HK-2 (cell line): Measurements from ENCODE around the gene NDUFA11.
A peak's percentile ranks its signal among the peaks of the same experiment; 100 is the strongest.

Source experiments
- DNase-seq: peaks from one replicate; pipeline ENCODE4 v3.0.0-alpha.2; 2018; ENCODE audit not compliant: unreplicated experiment

The NDUFA11 gene

GRCh38 chr19:5932609-5933262, 29.1 kb upstream of the NDUFA11 start:
- no peak for DNase-seq

- DNase-seq: no peak
Measured at GRCh38 chr19:5932146-5932545, 28.6 kb upstream of the NDUFA11 start.

- DNase-seq: no peak
Measured at GRCh38 chr19:5931251-5931650, 27.7 kb upstream of the NDUFA11 start.

DNA sequence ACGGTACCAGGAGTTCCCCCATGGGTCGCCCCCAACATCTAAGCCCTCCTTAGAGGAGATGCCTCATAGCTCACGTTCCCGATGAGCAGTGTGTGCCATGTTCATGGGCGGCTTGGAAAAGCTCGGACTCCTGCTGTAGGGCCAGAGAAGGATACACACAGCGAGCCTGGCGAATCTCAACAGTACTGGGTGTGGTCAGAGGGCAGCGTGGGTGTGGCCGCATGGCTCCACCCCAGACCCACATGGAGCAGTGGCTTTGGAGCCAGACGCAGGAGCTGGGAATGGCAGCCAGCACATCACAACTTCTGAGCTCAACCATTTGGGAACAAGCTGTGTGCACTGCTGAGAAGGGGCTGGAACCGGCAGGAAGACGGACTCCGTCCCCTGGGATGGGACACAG, 26.0 kb upstream of the NDUFA11 start:
- no peak for DNase-seq

- no peak for DNase-seq
Measured at GRCh38 chr19:5929179-5929578, 25.6 kb upstream of the NDUFA11 start.

DNA sequence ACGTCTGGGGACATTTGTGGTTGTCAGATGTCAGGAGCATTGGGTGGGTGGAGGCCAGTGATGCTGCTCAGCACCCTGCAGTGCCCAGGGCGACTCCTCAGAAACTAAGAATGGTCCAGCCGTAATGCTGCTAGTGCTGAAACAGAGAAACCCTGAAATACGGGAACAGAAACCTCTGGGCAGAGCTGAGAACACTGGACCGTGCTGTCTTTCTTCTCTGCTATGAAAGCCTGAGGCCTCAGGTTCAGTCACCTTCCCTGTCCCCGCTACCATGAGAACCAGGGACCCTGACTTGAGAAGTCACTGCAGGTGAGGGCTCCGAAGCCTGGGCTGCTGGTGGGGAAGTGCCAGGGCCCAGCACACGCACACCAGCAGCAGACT, 23.8 kb upstream of the NDUFA11 start:
- no peak for DNase-seq

DNA sequence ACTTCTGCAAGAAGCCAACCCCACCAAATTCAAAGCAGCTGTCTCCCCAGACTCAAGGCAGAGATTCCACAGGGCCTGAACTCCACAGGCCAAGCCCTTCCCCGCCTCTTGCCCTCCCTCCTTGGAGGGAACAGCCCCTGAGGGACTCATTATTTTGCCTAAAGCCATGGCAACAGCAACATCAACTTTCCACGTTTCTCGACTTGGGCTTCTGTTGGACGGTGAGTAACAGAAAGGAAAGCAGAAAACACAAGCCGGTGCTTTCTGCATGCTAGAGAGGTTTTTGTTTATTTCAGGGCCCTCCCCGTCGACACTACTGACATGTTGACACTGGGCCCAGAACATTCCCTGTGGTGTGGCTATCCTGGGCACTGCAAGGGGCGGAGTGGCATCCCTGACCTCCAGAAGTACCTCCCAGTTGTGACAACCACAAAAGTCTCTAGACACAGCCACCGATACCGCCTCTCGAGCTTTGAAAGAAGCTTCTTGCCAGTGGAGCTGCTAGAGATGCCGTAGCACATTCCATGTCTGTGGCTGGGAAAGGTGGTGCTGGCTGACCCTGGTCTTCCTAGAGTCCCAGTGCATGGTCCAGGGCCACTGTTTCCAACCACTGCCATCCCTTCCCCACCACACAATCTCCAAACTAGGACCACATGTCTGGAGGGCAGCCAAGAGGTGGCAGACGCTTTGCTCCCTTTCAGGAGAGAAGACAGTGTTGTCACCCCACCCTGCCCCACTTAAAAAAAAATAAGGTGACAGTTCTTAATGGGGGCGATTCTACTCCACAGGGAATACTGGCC, 23.3 kb upstream of the NDUFA11 start:
- no peak for DNase-seq

DNA sequence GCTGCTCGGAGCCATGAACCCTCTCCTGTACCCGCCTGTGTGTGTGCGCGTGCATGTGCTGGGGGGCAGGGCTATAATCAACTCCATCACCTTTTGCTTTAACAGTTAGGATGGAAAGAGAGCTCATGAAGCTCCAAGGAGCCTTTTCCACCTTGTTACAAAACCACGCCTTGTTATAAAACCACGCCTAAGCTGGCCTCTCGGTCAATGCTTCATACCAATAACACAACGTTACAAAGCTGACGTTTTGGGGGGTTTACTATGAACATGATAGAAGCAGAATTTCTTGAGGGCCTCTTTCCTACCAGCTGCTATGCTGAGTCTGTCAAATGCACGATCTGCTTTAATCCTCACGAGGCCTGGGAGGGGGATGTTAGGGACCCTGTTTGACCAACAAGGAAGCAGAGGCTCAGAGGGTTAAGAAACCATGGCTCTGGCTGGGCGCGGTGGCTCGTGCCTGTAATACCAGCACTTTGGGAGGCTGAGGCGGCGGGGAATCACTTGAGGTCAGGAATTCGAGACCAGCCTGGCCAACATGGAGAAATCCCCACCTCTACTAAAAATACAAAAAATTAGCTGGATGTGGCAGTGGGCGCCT, 22.3 kb upstream of the NDUFA11 start:
- no peak for DNase-seq

- DNase-seq: no peak
Measured at GRCh38 chr19:5923356-5923755, 19.8 kb upstream of the NDUFA11 start.

DNA sequence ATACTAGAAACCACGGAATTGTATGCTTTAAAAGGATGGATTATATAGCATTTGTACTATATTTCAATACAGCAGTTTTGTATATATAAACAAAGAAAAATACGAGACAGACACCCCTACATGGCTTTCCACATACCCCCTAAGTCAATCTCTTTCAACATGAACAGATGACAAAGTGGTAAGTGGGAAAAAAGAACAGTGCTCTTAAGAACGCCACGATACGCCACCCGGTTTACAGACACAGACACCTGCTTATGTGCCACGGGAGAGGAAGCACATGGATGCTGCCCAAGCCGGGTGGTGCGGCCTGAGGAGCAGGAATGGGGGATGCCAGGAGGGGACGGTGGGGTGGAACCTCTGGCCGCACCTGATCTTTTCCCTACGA, 18.6 kb upstream of the NDUFA11 start:
- DNase-seq: no peak

DNA sequence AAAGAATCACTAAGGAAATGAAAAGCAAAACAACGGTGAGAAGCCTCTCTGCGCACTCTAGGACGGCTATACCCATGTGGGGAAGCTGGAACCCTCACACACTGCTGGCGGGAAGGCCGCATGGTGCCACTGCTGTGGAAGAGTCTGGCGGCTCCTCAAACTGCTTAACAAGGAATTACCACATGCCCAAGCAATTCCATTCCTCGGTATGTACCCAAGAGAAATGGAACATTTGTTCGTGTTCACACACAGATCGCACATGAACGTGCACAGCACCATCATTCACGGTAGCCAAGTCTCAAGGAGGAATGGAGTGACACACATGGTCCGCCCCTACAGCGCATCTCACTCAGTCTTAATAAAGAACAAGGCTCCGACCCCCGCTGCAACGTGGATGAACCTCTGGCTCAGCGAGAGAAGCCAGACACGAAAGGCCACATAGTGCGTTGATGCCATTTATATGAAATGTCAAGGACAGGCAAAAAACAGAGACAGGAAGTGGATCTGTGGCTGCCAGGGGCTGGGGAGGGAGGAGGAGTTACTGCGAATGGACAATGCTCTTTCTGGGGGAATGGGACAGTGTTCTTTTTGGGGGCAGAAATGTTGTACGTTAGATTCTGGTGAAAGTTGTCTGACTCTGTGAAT, 18.0 kb upstream of the NDUFA11 start:
- no peak for DNase-seq

DNA sequence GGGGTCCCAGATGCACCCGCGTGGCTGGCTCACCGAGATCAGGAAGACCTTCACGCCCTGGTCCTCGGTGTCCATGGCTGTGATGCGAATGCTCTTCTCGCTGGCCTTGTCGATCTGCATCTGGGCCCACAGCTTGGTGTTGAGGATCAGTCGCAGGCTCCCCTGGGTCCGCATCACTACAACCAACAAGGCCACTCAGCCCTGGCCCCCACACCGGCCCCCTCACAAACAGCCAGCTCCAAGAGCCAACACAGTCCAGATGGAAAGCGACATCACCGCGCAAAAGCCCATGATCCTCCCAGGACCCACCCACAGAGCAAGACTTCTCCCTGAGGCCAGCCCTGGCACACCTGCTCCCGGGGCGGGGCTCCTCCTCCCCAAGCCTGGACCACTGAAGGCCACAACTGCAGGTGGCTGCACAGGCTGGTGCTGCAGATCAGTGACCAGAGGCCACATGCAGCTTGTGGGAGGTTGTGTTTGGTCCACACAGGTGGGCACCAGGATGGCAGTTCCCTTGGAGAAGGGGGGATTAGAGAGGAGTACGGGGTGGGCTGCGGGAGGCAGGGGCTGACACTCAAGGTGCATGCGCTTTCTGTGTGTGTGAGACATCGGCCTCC, 15.0 kb upstream of the NDUFA11 start:
- no peak for DNase-seq

GRCh38 chr19:5917431-5918107, 14.0 kb upstream of the NDUFA11 start:
- DNase-seq: no peak

DNA sequence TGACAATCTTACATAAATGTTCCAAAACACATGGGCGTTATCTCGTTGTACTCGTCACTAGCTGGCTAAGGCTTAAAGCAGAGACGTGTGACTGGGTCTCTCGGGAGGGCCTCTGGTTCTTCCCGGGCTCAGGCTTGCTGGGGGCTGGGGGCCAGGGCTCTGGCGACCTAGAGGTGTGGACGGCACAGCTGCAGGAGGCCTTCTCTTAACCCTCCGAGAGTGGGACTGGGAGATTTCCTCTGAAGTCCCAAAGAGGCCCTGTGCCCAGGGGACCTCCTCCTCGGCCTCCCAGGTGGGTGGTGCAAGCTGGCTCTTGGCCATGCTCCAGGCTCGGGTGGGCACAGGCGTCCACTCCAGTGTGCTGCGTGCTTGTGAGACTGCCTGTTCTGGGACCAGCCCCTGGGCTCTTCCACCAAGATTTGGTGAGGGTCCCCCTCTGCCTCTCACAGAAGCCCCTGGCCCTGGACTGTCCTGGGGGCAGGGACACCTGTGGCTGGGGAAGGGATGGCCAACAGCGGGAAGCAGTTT, 12.7 kb upstream of the NDUFA11 start:
- no peak for DNase-seq

DNA sequence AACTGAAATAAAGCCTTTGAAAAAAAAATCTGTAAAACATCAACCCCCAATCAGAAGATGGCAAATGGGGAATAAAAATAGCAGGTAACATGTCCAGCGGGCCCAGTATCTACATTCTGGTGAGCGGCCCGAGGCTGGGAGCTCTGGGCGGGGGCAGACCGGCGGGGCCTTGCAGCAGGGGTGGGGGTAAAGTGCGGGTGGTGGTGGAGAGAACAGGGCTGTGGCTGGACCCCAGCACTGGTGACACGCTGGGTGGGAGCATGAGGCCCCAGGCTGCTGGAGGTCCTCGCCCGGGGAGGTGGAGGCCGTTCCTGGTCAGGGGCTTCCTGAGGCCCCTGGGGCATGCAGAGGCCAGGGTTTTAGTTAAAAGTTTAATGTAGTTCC, 12.2 kb upstream of the NDUFA11 start:
- no peak for DNase-seq

GRCh38 chr19:5914946-5915781, 11.6 kb upstream of the NDUFA11 start:
- DNase-seq: no peak

- DNase-seq: no peak
Measured at GRCh38 chr19:5914358-5914774, 10.8 kb upstream of the NDUFA11 start.

- DNase-seq: peak; percentile 76
Measured at GRCh38 chr19:5913739-5914357, 10.3 kb upstream of the NDUFA11 start, which contains the start of gene CAPS. Gene CAPS, plus strand, starts transcription at chr19:5914254. Its CDS starts 153 bp downstream, at chr19:5914407.

DNA sequence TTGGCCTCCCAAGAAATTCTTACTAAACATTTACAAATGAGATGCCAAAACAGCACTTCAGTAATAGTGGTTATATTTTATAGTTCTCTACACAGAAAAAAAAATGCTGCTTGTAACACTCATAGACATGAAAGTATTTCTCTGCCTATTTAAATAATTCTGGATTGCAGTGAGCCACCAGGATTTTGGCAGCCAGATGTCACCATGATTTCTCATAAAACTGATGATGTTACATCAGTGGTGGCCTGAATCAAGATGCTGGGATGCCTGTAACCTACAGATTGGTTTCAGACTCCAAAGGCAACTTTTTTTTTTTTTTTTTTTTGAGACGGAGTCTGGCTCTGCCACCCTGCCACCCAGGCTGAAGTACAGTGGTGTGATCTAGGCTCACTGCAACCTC, 7.8 kb upstream of the NDUFA11 start:
- no peak for DNase-seq

- no peak for DNase-seq
Measured at GRCh38 chr19:5910638-5910907, 7.0 kb upstream of the NDUFA11 start.
